K562 treated with DMSO at 1 percent for 24 hours (cell line): ENCODE measurements around the gene BCAS4. TPM values are rescaled to one million over a fixed set of nuclear protein-coding genes. Genes with fewer than 3 reads are reported as not detected.

Source experiments
- total RNA-seq: library from RNA; unstranded; fragments of 300-600 nt; gene quantifications from 2 replicates; pipeline ENCODE4 v1.2.3, GENCODE V29; 2022; ENCODE audit warnings: low read depth; ENCODE audit not compliant: insufficient read depth

BCAS4 gene, protein sequence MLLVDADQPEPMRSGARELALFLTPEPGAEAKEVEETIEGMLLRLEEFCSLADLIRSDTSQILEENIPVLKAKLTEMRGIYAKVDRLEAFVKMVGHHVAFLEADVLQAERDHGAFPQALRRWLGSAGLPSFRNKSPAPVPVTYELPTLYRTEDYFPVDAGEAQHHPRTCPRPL
- total RNA-seq = 0.81 and 2.2 TPM in 2 replicates

DNA sequence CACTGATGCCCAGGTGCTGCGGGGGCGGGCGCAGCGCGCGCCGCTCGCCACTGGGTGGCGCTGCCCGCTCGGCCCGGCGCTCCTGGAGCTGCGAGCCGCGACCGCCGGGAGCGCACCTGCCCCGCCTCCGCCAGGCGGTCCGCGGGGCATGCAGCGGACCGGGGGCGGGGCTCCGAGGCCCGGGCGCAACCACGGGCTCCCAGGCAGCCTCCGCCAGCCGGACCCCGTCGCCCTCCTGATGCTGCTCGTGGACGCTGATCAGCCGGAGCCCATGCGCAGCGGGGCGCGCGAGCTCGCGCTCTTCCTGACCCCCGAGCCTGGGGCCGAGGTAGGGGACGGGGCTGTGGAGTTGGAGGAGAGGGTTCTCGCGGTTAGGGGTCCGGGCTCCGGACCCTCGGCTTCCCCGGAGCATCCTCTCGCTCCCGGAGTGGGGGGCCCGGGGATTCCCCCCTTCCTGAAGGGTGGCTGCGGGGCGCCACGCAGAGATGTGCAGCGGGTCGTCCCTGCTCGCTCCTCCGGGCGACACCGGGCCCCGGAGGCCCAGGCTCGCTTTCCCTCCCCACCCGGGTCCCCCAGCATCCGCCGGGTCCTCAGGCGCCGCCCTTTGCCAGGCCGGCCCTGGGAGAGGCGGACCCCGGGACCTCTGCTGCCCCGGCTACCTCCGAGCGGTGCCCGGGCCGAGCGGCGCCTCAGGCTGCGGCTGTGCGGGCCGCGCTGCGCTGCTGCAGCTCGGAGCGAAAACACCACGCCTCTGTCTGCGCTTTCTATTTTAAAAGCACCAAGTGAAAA, at the start of gene BCAS4:
BCAS4 (plus strand) TSS at position 216 of the 789 bp plus-strand sequence; CDS start at position 239, 23 bp downstream.

Other genes with a start within 250 kb of the BCAS4 start
- 29.1 and 33.8 TPM in 2 replicates for gene RIPOR3, start 103.5 kb upstream of the BCAS4 start, total RNA-seq
- gene PARD6B, start 63.5 kb upstream of the BCAS4 start, total RNA-seq = 2.0 and 2.9 TPM in 2 replicates
- gene ADNP, start 136.4 kb downstream of the BCAS4 start, total RNA-seq = 27.9 and 34.1 TPM in 2 replicates
- gene DPM1, start 163.5 kb downstream of the BCAS4 start, total RNA-seq = 40.7 and 49.4 TPM in 2 replicates
- gene MOCS3, start 163.8 kb downstream of the BCAS4 start, total RNA-seq = 6.0 and 6.9 TPM in 2 replicates
- 24.1 and 28.8 TPM in 2 replicates for gene KCNG1, start 228.0 kb downstream of the BCAS4 start, total RNA-seq